Neural cell (in vitro differentiated cells): Measurements from ENCODE around the gene TRPV5. TPM values are rescaled to one million over a fixed set of nuclear protein-coding genes. Genes with fewer than 3 reads are reported as not detected.

ENCODE experiments used
- H2AFZ ChIP-seq: fragments of 200-600, 300-800 bp; sonication (generic), shearing (Covaris generic); 2 replicates; pipeline ENCODE4 v1.6.0; 2014; ENCODE audit warnings: low read depth, mild to moderate bottlenecking, antibody characterized with exemption, low read length, moderate library complexity
- H3F3A ChIP-seq: fragments of 200-600 bp; shearing (Covaris generic); 2 replicates; pipeline ENCODE4 v1.6.1; 2016; ENCODE audit warnings: mild to moderate bottlenecking, moderate library complexity, mixed read lengths, antibody characterized with exemption, low read length; ENCODE audit not compliant: insufficient read depth, poor library complexity, severe bottlenecking
- H3K27ac ChIP-seq: fragments of 200-600, 300-800 bp; sonication (generic), shearing (Covaris generic); 2 replicates; pipeline ENCODE4 v1.5.1; 2014; ENCODE audit warnings: mild to moderate bottlenecking, low read length, moderate library complexity
- H3K27me3 ChIP-seq: fragments of 300-800, 200-600 bp; sonication (generic), shearing (Covaris generic); 2 replicates; pipeline ENCODE4 v1.6.0; 2014; ENCODE audit warnings: mild to moderate bottlenecking, low read depth, low read length, moderate library complexity; ENCODE audit not compliant: insufficient read depth
- H3K36me3 ChIP-seq: fragments of 300-800, 200-600 bp; sonication (generic), shearing (Covaris generic); 2 replicates; pipeline ENCODE4 v1.5.1; 2014; ENCODE audit warnings: mild to moderate bottlenecking, antibody characterized with exemption, low read length, moderate library complexity; ENCODE audit not compliant: insufficient read depth
- H3K4me2 ChIP-seq: fragments of 300-800, 200-600 bp; sonication (generic), shearing (Covaris generic); 2 replicates; pipeline ENCODE4 v1.6.0; 2014; ENCODE audit warnings: mild to moderate bottlenecking, low read length
- H3K4me3 ChIP-seq: fragments of 300-800, 200-600 bp; sonication (generic), shearing (Covaris generic); 2 replicates; pipeline ENCODE4 v1.5.1; 2014; ENCODE audit warnings: mild to moderate bottlenecking, low read length, moderate library complexity
- H3K79me2 ChIP-seq: fragments of 200-600 bp; shearing (Covaris generic); replicated peaks from 2 replicates; pipeline ENCODE4 v1.6.0; 2014; ENCODE audit warnings: mild to moderate bottlenecking, low read length, moderate library complexity; ENCODE audit not compliant: insufficient read depth
- H3K9ac ChIP-seq: fragments of 300-800, 200-600 bp; sonication (generic), shearing (Covaris generic); 2 replicates; pipeline ENCODE4 v1.6.1; 2016; ENCODE audit warnings: mild to moderate bottlenecking, low read length, mixed read lengths
- H3K9me2 ChIP-seq: fragments of 200-600 bp; shearing (Covaris generic); 2 replicates; pipeline ENCODE4 v1.6.1; 2016; ENCODE audit warnings: mild to moderate bottlenecking, low read length, mixed read lengths; ENCODE audit not compliant: insufficient read depth
- H3K9me3 ChIP-seq: fragments of 200-600, 300-800 bp; sonication (generic), shearing (Covaris generic); 2 replicates; pipeline ENCODE4 v1.6.1; 2016; ENCODE audit warnings: mild to moderate bottlenecking, mixed run types, low read length, moderate library complexity, mixed read lengths
- H4K20me1 ChIP-seq: fragments of 200-600 bp; shearing (Covaris generic); 2 replicates; pipeline ENCODE4 v1.6.1; 2016; ENCODE audit warnings: mild to moderate bottlenecking, mixed run types; ENCODE audit not compliant: insufficient read depth
- EP300 ChIP-seq: fragments of 450-650 bp; conservative IDR thresholded peaks from 2 replicates; pipeline ENCODE4 v1.6.1; 2014; ENCODE audit warnings: antibody characterized with exemption, mild to moderate bottlenecking, moderate library complexity; ENCODE audit not compliant: poor library complexity, severe bottlenecking
- EZH2 ChIP-seq: fragments of 200-600, 300-800 bp; shearing (Covaris generic), sonication (generic); IDR thresholded peaks from 2 replicates; pipeline ENCODE4 v1.6.1; 2014; ENCODE audit warnings: antibody characterized with exemption, low read length, borderline replicate concordance, mild to moderate bottlenecking; ENCODE audit not compliant: insufficient read depth, poor library complexity, severe bottlenecking
- MXI1 ChIP-seq: fragments of 450-650 bp; conservative IDR thresholded peaks from 2 replicates; pipeline ENCODE4 v1.6.1; 2014; ENCODE audit warnings: antibody characterized with exemption, mild to moderate bottlenecking; ENCODE audit not compliant: poor library complexity, severe bottlenecking
- POLR2AphosphoS5 ChIP-seq: IDR thresholded peaks from 2 replicates; pipeline ENCODE4 v1.6.1; 2012
- RAD21 ChIP-seq: fragments of 450-650 bp; conservative IDR thresholded peaks from 2 replicates; pipeline ENCODE4 v1.6.1; 2014; ENCODE audit warnings: antibody characterized with exemption, mild to moderate bottlenecking, moderate library complexity
- SMC3 ChIP-seq: fragments of 450-650 bp; conservative IDR thresholded peaks from 2 replicates; pipeline ENCODE4 v1.6.1; 2014; ENCODE audit warnings: antibody characterized with exemption, mild to moderate bottlenecking, moderate library complexity; ENCODE audit not compliant: poor library complexity
- TAF1 ChIP-seq: IDR thresholded peaks from 2 replicates; pipeline ENCODE4 v1.6.1; 2012; ENCODE audit warnings: low read depth
- polyA plus RNA-seq: library from polyadenylated mRNA; depleted of rRNA; stranded (reverse); fragments of >200 nt; gene quantifications from 2 replicates; pipeline ENCODE4 v1.2.3, GENCODE V29; 2014
- TF ChIP-seq, protein P1 (sequence below): fragments of 450-650 bp; IDR thresholded peaks from 2 replicates; pipeline ENCODE4 v1.5.1; 2014; ENCODE audit warnings: antibody characterized with exemption, mild to moderate bottlenecking, moderate library complexity; ENCODE audit not compliant: poor library complexity, severe bottlenecking
- TF ChIP-seq, protein P2 (sequence below): IDR thresholded peaks from 2 replicates; pipeline ENCODE4 v1.6.1; 2012; ENCODE audit warnings: borderline replicate concordance

Gene TRPV5
- polyA plus RNA-seq, 1 donor from 2014 or later, result not detected

GRCh38 chr7:142867097-142867378 lies 66.5 kb downstream of the TRPV5 start:
- no peak overlapping the region for H3K9ac ChIP-seq
- H3K79me2 ChIP-seq, result no peaks in the 10 kb centered on the region
- H3K4me3 ChIP-seq, result no peak overlapping the region
- no peak overlapping the region for H3K27ac ChIP-seq
- no peaks in the 10 kb centered on the region for H3K27me3 ChIP-seq
- H3K4me2 ChIP-seq, result no peak overlapping the region
- no peak overlapping the region for H2AFZ ChIP-seq
- no peak for TF ChIP-seq EZH2
- no peak for TF ChIP-seq POLR2AphosphoS5
- no peaks in the 10 kb centered on the region for H3K9me2 ChIP-seq
- H4K20me1 ChIP-seq, result no peaks in the 10 kb centered on the region
- H3K9me3 ChIP-seq, result no peaks in the 10 kb centered on the region
- H3K36me3 ChIP-seq, result no peaks in the 10 kb centered on the region
- H3F3A ChIP-seq, result no peaks in the 10 kb centered on the region

GRCh38 chr7:142866361-142867096 lies 67.0 kb downstream of the TRPV5 start:
- no peak overlapping the region for H3K27ac ChIP-seq
- no peak overlapping the region for H3K4me3 ChIP-seq
- no peaks in the 10 kb centered on the region for H3K36me3 ChIP-seq

More at GRCh38 chr7:142866361-142867096, 67.0 kb downstream of the TRPV5 start:
- Histone ChIP-seq H3K27me3 (no peaks in the 10 kb centered on the region), H4K20me1 (no peaks in the 10 kb centered on the region), H2AFZ (no peak overlapping the region), H3F3A (no peaks in the 10 kb centered on the region), H3K9ac (no peak overlapping the region), H3K9me2 (no peaks in the 10 kb centered on the region), H3K9me3 (no peaks in the 10 kb centered on the region), H3K4me2 (no peak overlapping the region), H3K79me2 (no peaks in the 10 kb centered on the region)
- TF ChIP-seq, protein P1, sequence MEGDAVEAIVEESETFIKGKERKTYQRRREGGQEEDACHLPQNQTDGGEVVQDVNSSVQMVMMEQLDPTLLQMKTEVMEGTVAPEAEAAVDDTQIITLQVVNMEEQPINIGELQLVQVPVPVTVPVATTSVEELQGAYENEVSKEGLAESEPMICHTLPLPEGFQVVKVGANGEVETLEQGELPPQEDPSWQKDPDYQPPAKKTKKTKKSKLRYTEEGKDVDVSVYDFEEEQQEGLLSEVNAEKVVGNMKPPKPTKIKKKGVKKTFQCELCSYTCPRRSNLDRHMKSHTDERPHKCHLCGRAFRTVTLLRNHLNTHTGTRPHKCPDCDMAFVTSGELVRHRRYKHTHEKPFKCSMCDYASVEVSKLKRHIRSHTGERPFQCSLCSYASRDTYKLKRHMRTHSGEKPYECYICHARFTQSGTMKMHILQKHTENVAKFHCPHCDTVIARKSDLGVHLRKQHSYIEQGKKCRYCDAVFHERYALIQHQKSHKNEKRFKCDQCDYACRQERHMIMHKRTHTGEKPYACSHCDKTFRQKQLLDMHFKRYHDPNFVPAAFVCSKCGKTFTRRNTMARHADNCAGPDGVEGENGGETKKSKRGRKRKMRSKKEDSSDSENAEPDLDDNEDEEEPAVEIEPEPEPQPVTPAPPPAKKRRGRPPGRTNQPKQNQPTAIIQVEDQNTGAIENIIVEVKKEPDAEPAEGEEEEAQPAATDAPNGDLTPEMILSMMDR, result peak; percentile 25
- TF ChIP-seq, protein P2, sequence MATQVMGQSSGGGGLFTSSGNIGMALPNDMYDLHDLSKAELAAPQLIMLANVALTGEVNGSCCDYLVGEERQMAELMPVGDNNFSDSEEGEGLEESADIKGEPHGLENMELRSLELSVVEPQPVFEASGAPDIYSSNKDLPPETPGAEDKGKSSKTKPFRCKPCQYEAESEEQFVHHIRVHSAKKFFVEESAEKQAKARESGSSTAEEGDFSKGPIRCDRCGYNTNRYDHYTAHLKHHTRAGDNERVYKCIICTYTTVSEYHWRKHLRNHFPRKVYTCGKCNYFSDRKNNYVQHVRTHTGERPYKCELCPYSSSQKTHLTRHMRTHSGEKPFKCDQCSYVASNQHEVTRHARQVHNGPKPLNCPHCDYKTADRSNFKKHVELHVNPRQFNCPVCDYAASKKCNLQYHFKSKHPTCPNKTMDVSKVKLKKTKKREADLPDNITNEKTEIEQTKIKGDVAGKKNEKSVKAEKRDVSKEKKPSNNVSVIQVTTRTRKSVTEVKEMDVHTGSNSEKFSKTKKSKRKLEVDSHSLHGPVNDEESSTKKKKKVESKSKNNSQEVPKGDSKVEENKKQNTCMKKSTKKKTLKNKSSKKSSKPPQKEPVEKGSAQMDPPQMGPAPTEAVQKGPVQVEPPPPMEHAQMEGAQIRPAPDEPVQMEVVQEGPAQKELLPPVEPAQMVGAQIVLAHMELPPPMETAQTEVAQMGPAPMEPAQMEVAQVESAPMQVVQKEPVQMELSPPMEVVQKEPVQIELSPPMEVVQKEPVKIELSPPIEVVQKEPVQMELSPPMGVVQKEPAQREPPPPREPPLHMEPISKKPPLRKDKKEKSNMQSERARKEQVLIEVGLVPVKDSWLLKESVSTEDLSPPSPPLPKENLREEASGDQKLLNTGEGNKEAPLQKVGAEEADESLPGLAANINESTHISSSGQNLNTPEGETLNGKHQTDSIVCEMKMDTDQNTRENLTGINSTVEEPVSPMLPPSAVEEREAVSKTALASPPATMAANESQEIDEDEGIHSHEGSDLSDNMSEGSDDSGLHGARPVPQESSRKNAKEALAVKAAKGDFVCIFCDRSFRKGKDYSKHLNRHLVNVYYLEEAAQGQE, result no peak
- TF ChIP-seq TAF1 (no peak), EP300 (no peak), MXI1 (no peak), SMC3 (peak; percentile 31), RAD21 (no peak), POLR2AphosphoS5 (no peak), EZH2 (no peak)
